ENCODE data around the gene ADAM12.

The ADAM12 gene, protein sequence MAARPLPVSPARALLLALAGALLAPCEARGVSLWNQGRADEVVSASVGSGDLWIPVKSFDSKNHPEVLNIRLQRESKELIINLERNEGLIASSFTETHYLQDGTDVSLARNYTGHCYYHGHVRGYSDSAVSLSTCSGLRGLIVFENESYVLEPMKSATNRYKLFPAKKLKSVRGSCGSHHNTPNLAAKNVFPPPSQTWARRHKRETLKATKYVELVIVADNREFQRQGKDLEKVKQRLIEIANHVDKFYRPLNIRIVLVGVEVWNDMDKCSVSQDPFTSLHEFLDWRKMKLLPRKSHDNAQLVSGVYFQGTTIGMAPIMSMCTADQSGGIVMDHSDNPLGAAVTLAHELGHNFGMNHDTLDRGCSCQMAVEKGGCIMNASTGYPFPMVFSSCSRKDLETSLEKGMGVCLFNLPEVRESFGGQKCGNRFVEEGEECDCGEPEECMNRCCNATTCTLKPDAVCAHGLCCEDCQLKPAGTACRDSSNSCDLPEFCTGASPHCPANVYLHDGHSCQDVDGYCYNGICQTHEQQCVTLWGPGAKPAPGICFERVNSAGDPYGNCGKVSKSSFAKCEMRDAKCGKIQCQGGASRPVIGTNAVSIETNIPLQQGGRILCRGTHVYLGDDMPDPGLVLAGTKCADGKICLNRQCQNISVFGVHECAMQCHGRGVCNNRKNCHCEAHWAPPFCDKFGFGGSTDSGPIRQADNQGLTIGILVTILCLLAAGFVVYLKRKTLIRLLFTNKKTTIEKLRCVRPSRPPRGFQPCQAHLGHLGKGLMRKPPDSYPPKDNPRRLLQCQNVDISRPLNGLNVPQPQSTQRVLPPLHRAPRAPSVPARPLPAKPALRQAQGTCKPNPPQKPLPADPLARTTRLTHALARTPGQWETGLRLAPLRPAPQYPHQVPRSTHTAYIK

DNA sequence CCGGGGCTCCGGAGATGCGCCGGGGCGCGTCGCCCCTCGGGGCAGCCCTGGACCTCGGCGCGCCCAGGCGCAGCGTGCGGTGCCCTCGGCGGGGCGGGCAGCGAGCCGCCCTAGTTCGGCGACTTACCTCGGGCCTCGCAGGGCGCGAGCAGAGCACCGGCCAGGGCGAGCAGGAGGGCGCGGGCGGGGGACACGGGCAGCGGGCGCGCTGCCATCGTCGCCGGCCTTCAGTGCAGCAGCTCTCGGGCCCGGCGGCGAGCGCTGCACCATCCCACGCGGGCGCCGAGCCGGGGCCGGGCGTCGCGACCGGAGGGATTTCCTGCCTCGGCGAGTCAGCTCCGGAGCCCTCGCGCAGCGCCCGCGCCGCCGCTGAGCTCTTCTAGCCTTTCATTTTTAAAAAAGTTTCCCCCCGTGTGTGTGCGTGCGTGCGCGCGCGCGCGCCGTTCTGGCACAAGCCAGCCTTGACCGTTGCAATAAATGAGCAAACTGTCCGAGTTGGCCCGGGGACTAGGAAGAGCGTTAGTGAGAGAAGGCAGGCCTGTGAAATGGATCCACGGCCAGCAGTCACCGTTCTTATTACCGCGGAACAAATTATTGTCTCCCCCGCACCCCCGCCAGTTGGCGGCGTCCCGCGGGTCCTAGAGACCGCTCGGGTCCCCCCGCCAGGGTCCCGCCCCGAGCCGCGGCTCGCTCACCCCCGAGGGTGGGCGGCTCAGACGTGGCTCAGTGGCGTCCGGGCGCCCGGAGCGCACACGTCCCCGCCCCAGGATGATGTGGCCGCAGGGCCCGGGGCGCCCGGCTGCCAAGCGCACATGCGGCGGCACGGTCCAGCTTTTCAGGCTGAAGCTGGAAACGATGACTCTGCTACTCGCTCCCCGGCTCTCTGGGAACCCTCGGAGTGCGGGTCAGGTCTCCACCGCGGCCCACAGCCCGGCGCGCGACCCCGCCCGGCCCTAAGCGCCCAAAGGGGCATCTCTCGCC lies at the start of gene ADAM12:
ADAM12 (minus strand) TSS at position 547 of the 981 bp plus-strand sequence; CDS start at position 215, 332 bp downstream.
- DNase-seq, result no peak

DNA sequence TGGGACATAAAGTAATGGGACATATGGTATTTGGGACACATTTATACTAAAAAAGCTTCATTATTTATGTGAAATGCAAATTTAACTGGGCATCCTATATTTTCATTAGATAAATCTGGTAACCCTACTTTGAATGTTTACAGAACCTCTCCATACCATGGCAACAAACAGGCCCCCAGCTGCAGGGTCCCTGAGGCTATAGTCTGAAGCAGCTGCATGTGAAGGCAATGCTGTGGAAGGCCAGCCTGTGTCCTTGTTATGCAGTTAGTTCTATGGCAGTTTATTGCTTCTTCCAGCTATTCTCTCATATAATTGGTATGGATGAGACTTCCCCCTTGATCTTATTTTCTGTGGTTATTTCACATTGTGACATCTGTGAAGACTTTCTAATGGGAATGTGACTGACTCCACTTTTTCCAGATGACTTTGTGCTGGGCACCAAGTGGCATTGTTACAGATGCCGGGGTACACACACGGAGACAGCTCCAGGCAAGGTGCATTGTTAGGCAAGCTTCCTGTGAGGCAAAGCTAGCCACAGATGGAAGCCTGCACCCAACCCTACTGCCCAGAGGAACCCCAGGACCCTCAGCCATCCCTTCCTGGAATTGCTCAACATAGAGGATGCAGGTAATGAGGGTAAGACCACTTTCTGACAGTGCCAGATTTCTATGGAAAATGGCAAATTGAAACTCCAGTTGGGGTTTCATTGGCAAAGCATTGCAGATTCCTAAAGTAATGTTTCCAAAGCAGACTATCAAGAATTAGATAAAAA lies 49.5 kb upstream of the ADAM12 start:
- no peak for DNase-seq

DNA sequence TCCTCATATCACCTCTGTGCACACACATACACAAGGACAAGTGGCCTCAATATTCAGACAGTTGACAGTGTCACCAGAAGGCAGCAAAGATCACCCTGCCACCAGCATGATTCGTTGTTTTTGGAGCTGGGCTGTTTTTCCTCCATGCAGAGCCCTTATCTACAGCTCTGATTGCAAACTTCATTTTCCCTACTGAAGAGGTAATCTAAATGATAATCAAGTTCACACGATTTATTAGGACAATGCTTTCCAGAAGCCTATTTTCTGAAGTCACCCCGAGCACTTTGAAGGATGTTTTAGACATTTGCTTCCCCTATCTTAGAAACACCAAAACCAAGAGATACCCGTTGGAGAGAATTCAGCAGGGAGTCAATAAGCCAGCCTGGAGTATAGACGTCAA lies 46.0 kb upstream of the ADAM12 start:
- no peak for DNase-seq

GRCh38 chr10:126433351-126433750 lies 45.1 kb upstream of the ADAM12 start:
- no peak for DNase-seq

- DNase-seq, result no peak
These were observed 44.2 kb upstream of the ADAM12 start for GRCh38 chr10:126432507-126432906.

DNA sequence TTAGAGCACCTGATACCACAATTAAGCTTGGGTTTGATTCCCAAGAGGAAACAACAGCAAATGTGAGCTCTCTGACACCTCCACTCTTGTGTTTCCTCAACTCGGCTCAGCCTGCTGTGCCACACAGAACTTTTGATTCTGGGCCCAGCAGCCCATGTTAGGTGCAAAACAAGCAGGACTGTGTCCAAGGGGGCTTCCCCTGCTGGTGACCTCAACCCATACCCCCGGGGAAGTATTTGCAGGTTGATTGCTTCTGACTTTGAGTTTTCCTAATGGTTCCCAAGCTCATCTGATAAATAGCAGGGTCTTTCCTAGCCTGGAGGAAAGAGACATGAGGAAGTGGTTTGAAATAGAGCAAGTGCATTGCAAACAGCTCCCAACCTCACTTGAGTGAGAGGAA lies 43.5 kb upstream of the ADAM12 start:
- no peak for DNase-seq

GRCh38 chr10:126430512-126430911 lies 42.2 kb upstream of the ADAM12 start:
- DNase-seq, result peak; percentile 38

- DNase-seq, result no peak
These were observed 41.0 kb upstream of the ADAM12 start for GRCh38 chr10:126429275-126429674.

- no peak for DNase-seq
These were observed 37.3 kb upstream of the ADAM12 start for GRCh38 chr10:126425489-126426065.

DNA sequence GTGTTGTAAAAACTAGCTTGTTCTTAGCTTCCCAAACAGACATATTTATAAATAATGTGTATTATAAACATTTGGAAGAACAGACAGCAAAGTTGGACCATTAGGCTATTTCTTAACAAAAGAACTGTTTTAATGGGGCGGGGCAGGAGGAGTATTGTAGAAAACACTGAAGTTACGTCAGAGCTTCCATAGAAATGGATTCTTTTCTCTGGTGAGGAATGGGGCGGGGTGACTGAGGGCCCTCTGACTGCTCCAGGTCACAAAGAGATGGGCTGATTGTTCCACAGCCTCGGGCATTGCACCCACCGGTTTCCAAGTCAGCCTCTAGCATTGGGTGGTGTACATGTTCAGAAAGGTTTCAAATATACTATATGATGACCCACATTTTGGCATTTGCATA lies 36.8 kb upstream of the ADAM12 start:
- DNase-seq, result no peak

DNA sequence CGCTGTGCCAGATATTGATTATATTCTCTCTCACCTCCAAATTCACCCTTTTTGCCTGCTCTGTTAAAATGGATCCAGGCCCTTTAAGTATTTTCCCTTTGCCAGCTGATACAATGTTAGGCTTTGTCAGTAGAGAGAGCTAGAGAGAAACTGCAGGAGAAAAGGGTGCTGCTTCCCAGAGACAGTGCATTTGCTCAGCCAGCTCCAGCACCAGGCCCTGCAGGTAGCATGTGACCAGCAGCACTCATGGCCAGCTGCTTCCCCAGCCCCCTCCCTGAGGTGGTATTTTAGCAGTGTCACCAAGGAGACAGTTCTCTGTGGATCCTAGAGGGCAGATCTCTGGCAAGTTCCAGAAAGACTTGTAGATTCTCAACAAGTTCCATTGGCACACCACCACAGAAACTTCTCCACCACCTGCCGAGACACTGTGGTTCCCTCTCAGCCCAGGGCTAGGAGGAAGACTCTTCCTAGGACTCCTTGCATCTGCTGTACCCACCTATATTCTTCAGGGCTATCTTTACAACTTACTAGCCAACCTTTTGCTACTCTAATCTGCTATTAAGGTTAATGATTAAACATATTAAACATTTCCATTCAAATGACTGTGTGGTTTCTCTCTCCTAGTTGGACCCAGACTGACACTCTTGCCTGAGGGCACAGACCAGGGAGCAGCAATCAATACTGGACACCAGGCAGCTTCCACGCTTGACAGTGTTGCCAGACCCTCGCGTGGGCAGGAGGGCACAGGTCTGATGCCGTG lies 35.6 kb upstream of the ADAM12 start:
- no peak for DNase-seq

DNA sequence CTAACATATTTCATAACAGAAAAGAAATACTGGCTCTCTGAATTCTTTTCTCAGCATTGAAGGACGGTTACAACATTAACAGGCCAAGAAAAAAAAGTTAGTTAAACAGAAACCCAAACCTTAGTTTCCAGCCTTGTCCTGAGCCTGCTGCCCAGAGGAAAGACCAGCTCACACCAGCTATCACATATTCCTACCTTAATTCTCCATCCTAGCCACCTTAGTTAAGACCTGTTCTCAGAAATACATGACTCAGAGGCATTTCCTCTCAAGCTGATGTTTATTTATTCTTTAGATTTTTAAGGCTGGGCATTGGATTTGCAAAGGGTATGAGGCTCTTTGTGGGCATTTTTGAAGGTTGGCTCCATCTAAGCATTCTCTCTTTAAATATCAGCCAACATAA lies 34.3 kb upstream of the ADAM12 start:
- DNase-seq, result no peak

DNA sequence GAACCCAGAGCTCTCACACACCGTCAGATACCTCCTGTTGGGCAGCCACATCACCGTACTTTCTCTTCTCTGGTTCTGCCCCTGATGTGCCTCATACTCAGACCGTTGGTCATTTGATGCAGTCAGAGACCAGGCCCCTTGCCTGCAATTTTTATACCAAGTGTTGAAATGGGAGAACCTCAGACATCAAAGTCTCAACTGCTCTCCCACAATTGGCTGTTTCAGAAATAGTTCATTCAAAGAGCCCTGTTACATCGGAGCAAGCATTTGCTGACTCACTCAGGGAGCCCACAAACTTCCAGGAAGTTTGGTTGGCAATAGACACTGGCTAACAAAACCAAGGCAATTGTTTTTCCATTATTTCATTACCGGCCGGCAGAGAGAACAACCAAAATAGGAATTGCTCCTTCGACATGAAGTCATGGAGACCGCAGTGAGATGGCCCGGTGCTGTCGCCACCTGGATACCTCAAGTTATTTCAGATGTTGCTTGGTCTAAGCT lies 33.5 kb upstream of the ADAM12 start:
- DNase-seq, result no peak

- DNase-seq, result no peak
These were observed 32.5 kb upstream of the ADAM12 start for GRCh38 chr10:126420567-126421300.

GRCh38 chr10:126417220-126417825 lies 29.0 kb upstream of the ADAM12 start:
- no peak for DNase-seq

DNA sequence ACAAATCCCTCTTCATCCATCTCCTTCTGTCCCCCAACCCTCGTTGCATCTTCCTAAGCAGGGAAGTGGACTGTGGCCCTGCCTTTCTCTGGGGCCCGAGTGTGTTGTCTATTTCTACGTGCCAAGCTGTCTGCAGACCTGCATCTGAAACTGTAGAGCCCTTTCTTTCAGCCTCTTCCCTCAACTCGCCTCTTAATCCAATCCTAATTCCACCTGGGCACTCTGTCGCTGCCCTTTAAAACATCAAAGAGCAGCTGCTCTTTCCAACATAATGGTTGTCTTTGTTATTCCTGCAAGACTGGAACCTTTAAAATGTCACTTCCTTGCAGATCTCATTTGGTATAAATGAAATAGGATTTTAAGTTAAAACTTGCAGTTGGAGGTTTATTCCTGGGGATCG lies 21.5 kb upstream of the ADAM12 start:
- no peak for DNase-seq

GRCh38 chr10:126408953-126409641 lies 20.8 kb upstream of the ADAM12 start:
- no peak for DNase-seq

DNA sequence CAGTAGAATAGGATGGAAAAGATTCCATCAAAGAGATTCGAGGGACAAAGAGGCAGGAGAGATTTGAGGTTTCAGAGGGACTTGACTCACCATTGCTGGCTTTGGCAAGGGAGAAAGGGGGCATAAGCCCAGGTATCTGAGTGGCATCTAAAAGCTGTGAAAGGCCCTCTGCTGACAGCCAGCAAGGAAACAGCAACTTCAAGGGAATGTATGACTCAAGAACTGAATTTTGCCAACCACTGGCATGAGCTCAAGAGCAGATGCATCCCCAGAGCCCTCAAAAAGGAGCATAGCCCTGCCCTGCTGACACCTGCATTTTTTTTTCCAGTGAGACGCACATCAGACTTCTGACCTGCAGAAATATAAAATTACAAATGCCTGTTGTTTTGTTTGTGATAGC lies 19.6 kb upstream of the ADAM12 start:
- DNase-seq, result no peak

All from NCI-H510A treated with DMSO at 0.1 percent for 48 hours (cell line).